Stimulated activated CD4-positive, alpha-beta T cell treated with anti-CD3 and anti-CD28 coated beads, Interleukin-4, amount 100 ng/mL, for 1 hour (primary cell): ENCODE results near the gene ABTB2.

Experiments used
- DNase-seq: peaks from one replicate; pipeline ENCODE4 v3.0.0-alpha.2; 2020

Gene ABTB2

GRCh38 chr11:34280945-34281872 lies 76.6 kb downstream of the ABTB2 start:
- DNase-seq = no peak

DNA sequence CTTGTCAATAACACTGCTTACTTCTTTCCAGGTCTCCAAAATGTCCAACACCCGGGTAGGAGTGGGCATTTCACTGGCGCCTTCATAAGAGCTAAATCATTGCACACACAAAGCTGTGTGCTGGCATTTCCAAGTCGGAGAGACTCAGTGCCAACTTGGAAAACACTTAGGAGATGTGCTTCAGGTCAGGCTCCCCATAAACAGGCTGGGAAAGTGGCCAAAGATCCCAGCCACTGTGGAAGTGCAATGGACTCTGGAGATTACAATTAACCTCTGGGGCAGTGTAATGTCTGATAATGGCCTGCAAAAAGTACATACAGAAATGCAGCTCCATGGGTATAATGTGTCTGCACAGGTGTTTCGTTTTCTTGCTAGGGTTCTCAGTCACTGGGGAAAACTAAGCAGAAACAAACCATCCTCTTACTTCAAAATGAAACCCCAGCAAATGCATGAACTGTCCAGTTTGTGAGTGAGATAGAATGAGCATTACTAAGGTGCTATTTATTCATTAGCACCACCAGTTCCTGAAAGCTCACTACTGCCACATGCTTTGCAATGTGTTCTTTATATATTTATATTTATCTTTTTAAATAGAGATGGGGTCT lies 79.0 kb downstream of the ABTB2 start:
- no peak for DNase-seq

- no peak for DNase-seq
These were observed 79.6 kb downstream of the ABTB2 start for GRCh38 chr11:34278175-34278574.

GRCh38 chr11:34277171-34277570 lies 80.6 kb downstream of the ABTB2 start:
- no peak for DNase-seq

DNA sequence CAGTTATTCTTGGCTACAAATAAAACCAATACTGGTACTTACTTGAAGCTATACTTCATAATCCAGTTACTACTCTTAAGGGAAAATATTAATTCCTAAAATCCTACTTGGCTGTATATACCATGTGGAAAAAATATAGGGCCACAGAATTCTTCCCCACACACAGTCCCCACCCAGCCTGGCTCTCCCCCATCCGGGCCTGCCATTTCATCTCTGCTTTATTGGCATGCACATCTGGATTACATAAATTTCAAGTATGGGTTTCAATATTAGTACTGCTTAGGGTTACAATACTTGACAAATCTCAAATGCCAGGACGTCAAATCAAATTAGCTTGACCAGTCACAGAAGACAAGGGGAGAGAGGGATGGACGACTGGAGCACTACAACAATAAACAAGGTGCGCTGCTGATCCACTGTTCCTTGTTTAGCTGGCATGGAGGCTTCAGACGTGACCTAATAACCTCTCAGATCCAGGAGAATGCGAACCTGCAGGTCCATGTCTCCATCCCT lies 81.4 kb downstream of the ABTB2 start:
- no peak for DNase-seq

DNA sequence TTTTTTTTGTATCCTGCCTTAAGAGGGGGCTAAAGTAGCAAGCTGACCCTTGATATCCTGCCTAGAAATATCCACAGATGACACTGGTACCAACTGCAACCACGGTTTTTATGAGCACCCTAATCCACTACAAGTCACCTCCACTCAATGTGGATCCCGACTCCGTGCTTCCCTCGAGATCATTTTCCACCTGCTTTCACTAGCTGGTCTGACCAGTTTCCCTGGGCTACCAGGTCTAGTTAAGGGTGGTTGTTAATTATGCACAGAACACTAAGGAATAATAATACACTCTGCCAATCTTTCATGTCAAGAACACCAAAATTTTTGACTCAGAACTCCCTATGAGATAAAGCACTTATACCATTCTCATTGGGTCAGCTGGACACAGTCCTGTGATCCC lies 82.3 kb downstream of the ABTB2 start:
- DNase-seq = no peak

- DNase-seq = no peak
These were observed 83.0 kb downstream of the ABTB2 start for GRCh38 chr11:34274712-34275398.

GRCh38 chr11:34273099-34273498 lies 84.7 kb downstream of the ABTB2 start:
- no peak for DNase-seq

GRCh38 chr11:34271727-34272126 lies 86.1 kb downstream of the ABTB2 start:
- DNase-seq = no peak

- no peak for DNase-seq
These were observed 87.1 kb downstream of the ABTB2 start for GRCh38 chr11:34270711-34271110.

DNA sequence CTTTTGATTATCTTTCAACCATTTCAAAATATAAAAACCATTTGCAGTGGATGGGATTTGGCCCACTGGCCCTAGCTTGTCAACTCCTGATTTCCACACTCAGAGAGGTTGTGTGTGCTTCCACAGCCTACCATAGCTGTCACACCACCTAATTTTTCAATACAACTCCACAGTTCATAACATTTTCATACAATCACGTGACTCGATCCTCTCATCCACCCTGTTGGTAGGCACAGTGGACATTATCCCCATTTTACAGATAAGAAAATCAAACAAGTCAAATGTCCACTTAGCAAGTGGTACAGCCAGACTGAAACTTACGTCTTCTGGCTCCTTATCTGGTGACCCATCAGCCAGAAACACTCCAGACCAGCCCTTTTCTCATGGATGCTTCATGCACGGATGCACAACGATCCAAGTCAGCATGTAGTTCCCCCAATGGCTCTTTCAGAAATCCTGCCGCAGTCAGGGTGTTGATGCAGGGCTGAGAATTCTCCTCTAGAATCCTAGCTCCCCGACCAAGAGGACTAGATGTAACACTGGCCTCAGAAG lies 88.0 kb downstream of the ABTB2 start:
- DNase-seq = no peak

DNA sequence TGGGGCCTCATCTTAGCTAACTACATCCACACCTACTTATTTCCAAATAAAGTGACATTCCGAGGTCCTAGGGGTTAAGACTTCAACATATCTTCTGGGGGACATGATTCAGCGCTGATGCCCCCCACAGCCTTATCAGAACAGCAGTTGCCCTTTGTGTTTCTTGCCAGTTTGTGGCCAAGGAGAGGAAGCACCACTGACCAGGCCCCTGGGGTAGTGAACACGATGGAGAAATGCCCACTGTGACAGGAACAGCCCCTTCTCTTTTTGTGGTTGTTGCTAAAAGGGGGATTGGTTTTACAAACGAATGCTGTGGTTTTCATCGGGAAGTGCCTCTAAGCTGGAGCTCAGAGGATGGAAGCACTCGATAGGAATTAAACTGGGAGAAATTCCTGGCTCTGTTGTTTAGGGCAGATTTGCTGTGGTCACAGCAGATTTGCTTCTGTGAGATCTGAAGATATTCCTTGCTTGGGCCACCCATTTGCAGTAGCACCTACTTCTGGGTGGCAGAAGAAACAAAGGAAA lies 88.8 kb downstream of the ABTB2 start:
- DNase-seq = no peak

- DNase-seq = no peak
These were observed 90.4 kb downstream of the ABTB2 start for GRCh38 chr11:34267417-34267816.

DNA sequence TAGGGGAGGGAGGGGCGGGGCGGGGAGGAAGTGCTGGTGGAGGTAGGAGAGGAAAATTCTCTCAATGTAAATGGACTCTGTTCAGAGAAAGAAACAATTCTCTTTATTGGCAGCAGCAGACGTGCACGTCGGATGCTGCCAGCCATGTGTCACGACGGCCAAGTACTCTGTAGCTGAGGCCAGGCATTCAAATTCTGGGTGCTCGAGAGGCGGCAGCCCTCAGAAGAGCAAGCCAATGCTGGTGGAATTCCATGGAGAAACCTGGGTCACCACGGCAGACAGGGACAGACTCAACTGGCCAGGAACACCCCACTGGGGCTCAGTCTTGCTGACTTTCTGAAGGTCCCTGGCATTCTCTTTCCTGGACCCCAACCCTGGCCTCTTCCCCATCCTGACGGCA lies 90.8 kb downstream of the ABTB2 start:
- DNase-seq = no peak

DNA sequence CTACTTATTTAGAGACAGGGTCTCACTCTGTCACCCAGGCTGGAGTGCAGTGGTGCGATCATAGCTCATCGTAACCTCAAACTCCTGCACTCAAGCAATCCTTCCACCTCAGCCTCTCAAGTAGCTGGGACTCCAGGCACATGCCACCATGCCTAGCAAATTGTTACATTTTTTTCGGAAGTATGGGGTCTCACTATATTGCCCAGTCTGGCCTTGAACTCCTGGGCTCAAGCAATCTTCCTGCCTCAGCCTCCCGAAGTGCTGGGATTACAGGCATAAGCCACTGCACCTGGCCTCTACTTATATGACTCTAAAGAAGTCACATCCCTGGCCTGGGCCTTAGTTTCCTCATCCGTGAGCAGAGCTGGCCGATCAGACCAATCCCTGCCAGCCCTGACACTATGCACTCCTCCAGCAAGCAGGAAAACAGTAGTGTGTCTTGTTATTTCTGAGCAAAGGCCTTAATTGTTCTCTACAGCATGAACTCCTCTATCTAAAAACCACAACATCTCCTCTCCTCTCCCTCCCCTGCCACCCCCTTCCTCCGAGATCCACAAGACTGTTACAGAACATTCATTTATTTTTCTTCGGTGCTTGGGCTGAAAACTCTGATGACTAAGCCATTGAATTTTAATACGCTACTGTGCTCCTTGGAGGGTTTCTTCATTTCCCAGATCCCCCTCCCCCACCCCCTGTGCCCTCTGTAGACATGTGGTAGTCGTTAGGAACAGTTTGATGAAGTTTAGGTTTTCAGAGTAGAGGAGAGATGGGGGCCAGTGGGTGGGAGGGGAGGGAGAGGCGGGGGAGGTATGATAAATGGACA lies 91.5 kb downstream of the ABTB2 start:
- DNase-seq = no peak

DNA sequence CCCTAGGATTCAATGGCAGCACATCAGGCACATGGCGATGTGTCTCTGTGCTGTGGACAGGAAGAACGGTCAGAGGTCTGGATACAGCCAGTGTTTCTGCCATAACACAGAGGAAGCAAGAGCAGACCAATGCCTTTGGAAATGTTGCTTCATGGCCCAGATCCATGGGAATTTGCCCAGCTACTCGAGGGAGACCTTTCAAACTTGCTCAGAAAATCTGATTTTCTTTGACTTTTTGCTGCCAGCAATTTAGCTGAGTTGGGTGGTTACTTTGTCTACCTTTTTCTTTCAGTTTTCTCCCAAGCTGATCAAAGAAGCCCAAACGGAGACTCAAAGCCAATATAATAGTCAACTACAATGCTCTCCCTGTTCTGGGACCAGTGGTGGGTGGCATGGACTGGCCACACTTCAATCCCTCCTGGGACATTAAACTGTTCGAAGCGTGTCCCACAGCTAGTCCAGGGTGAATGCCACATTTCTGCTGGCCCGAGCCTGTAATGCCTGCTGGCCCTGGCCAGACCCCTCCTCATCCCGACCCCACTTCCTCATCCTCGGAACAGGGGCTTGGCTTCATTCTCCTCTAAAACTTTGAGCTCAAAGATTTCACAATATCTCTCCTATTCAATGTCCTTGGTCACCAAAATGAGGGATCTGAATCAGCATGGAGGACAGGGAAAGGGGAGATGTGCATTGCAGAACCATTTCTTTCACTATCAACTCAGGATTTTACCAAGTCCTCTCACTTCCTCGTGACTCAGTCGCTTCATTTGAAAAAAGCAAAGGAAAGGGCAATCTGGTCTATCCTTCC lies 93.3 kb downstream of the ABTB2 start:
- no peak for DNase-seq

GRCh38 chr11:34263441-34264091 lies 94.2 kb downstream of the ABTB2 start:
- DNase-seq = no peak

DNA sequence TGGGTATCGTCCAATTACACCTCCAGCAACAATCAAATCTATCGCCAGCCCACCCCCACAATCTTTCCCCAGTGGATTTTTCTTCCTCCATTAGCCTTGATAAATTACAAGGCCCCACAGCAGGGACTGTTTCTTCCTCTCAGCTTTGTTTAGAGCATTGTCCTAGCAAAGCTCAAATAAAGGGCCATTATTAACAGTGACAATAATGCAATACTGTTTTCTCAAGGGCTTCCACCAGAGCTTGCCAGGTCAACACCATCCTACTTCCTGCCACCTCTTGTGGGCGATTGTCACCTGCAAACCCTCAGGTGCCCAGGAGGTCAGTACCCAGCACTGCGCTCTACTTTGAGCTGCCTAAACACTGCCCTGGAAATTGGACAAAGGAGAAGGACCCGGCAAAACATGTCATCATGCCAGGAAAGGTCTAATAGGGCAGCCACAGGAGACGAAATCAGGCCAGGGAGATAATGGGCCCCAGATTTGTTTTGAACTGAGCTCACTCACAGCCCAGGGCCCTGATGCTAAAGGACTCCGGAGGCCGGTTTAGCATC lies 95.2 kb downstream of the ABTB2 start:
- no peak for DNase-seq

GRCh38 chr11:34261820-34262219 lies 96.0 kb downstream of the ABTB2 start:
- DNase-seq = no peak

DNA sequence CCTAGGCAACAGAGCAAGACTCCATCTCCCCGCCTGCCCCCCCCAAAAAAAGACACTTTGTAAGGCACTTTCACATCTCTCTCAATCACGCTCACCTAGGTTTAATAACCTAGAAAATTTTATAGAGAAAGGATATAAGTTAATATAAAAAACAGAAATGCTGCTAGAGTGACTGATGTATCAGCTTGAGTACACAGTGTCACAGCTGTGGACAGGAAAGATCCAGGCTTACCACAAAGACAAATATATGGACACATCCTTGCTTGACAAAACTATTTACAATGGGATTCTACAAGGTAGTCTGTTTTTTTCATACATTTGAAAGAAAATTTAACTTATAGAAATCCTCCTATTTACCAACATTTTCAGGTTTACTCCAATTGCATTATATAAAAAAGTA lies 96.7 kb downstream of the ABTB2 start:
- no peak for DNase-seq
